Daoy (cell line): Measurements from ENCODE around the gene VPS50. TPM values are rescaled to one million over a fixed set of nuclear protein-coding genes. Genes with fewer than 3 reads are reported as not detected.

Experiments
- DNase-seq: peaks from one replicate; pipeline ENCODE4 v3.0.0-alpha.2; 2015; ENCODE audit warnings: low read depth
- total RNA-seq: library from RNA; depleted of rRNA; stranded (reverse); fragments of >200 nt; shearing (Covaris generic); gene quantifications from 2 replicates; pipeline ENCODE4 v1.2.3, GENCODE V29; 2014; rRNA removed

Gene VPS50
- total RNA-seq, 1 experiment from 2014 or later: 32.1 TPM

- DNase-seq: no peak
Observed at GRCh38 chr7:93402944-93403343, 170.8 kb downstream of the VPS50 start.

- no peak for DNase-seq
Observed at GRCh38 chr7:93407239-93407638, 175.1 kb downstream of the VPS50 start.

- DNase-seq: no peak
Observed at GRCh38 chr7:93409324-93409723, 177.2 kb downstream of the VPS50 start.

Other genes starting within 250 kb of the VPS50 start
- gene SAMD9, start 114.4 kb upstream of the VPS50 start, total RNA-seq: 13.5 and 16.9 TPM in 2 replicates
- gene SAMD9L, start 84.0 kb upstream of the VPS50 start, total RNA-seq: 12.5 and 13.5 TPM in 2 replicates
- gene HEPACAM2, start 5.9 kb upstream of the VPS50 start, total RNA-seq: not detected in 2 replicates